NCI-H1092 (cell line): ENCODE measurements around the gene CSTF3.
A peak's percentile ranks its signal among the peaks of the same experiment; 100 is the strongest.
"Not testable (repeated sequence)": the region's sequence is repeated elsewhere in the genome, so short reads cannot be mapped to it uniquely, and the experiment has no call there.

ENCODE experiments used
- DNase-seq: peaks from one replicate; lab custom pipeline; 2025; lab: John Stamatoyannopoulos, UW

CSTF3 gene

GRCh38 chr11:33083918-33084317 is 77.4 kb downstream of the CSTF3 start:
- DNase-seq, result no peak

- DNase-seq, result no peak
These were observed 88.8 kb downstream of the CSTF3 start for GRCh38 chr11:33072465-33072864.

- no peak for DNase-seq
These were observed 92.5 kb downstream of the CSTF3 start for GRCh38 chr11:33068611-33069340.

- no peak for DNase-seq
These were observed 94.0 kb downstream of the CSTF3 start for GRCh38 chr11:33067294-33067693.

- peak; percentile 45 for DNase-seq
These were observed 95.7 kb downstream of the CSTF3 start for GRCh38 chr11:33065445-33066178.

GRCh38 chr11:33064866-33065265 is 96.4 kb downstream of the CSTF3 start:
- DNase-seq, result no peak

GRCh38 chr11:33064033-33064825 is 97.1 kb downstream of the CSTF3 start:
- no peak for DNase-seq

GRCh38 chr11:33063326-33063881 is 97.9 kb downstream of the CSTF3 start:
- no peak for DNase-seq

- no peak for DNase-seq
These were observed 99.1 kb downstream of the CSTF3 start for GRCh38 chr11:33062137-33062536.

- no peak for DNase-seq
These were observed 101.0 kb downstream of the CSTF3 start for GRCh38 chr11:33060271-33060670.

GRCh38 chr11:33059331-33060007 is 101.8 kb downstream of the CSTF3 start:
- DNase-seq, result no peak

GRCh38 chr11:33057284-33057683 is 104.0 kb downstream of the CSTF3 start:
- no peak for DNase-seq

GRCh38 chr11:33055375-33055774 is 105.9 kb downstream of the CSTF3 start:
- DNase-seq, result no peak

GRCh38 chr11:33052231-33052630 is 109.0 kb downstream of the CSTF3 start:
- no peak for DNase-seq

- not testable (repeated sequence) for DNase-seq
These were observed 111.5 kb downstream of the CSTF3 start for GRCh38 chr11:33049565-33050408.

GRCh38 chr11:33048701-33049100 is 112.6 kb downstream of the CSTF3 start:
- not testable (repeated sequence) for DNase-seq

- DNase-seq, result no peak
These were observed 115.6 kb downstream of the CSTF3 start for GRCh38 chr11:33045551-33046255.

- no peak for DNase-seq
These were observed 117.0 kb downstream of the CSTF3 start for GRCh38 chr11:33044285-33044756.

GRCh38 chr11:33043221-33043830 is 118.0 kb downstream of the CSTF3 start:
- DNase-seq, result no peak
